Adrenal gland (tissue), 12 donors: Measurements from ENCODE around the gene ADD1. TPM values are rescaled to one million over a fixed set of nuclear protein-coding genes. Genes with fewer than 3 reads are reported as not detected.

Experiments used
- DNase-seq, 7 donors: peaks; one replicate each; pipeline ENCODE4 v3.0.0-alpha.2; 2019 to 2020
- H3K27ac ChIP-seq, 5 donors: fragments of 200-600 bp; sonication (generic) in 4 of 5; 1 replicate in 3 of 5; 2 replicates in 2 of 5; pipeline versions ENCODE4 v1.5.1 to v1.8.0; 2016 to 2020; ENCODE audit warnings: mild to moderate bottlenecking in 1 of 5
- H3K27me3 ChIP-seq: fragments of 200-600 bp; 2 replicates; pipeline ENCODE4 v1.8.0; 2021
- H3K36me3 ChIP-seq, 2 donors: fragments of 200-600 bp; replicated peaks in 1 of 2; 1 replicate in 1 of 2; 2 replicates in 1 of 2; pipeline versions ENCODE4 v1.5.1 to v1.8.0; 2018 to 2022
- H3K4me1 ChIP-seq, 2 donors: fragments of 200-600 bp; replicated peaks in 1 of 2; 1 replicate in 1 of 2; 2 replicates in 1 of 2; pipeline versions ENCODE4 v1.5.1 to v1.8.0; 2018 to 2021
- H3K4me3 ChIP-seq, 4 donors: fragments of 200-600 bp; sonication (generic) in 3 of 4; one replicate each; pipeline ENCODE4 v1.5.1; 2016 to 2018
- H3K9me3 ChIP-seq, 3 donors: fragments of 200-600 bp; sonication (generic) in 1 of 3; replicated peaks in 1 of 3; 1 replicate in 2 of 3; 2 replicates in 1 of 3; pipeline versions ENCODE4 v1.5.1 to v1.8.0; 2016 to 2021
- POLR2A ChIP-seq, 2 donors: fragments of 450-650 bp; IDR thresholded peaks; one replicate each; pipeline ENCODE4 v1.6.1; 2017; ENCODE audit warnings: antibody characterized with exemption in 2 of 2, mild to moderate bottlenecking in 2 of 2, moderate library complexity in 1 of 2
- WGBS, 4 donors: extraction: QIAGEN DNeasy Blood & Tissue Kit in 2 of 4; methylation state at CpG; one replicate each; pipeline versions ENCODE4 v1.1.5 to v1.1.7; 2013 to 2017; 5-methylcytosine and 5-hydroxymethylcytosine counted together
- intact Hi-C, 2 donors: fragments of 100-400 bp; cut with DNase I; formaldehyde crosslinking; loops; one replicate each; pipeline versions ENCODE4 v1.14.1 to v1.15.0; 2022 to 2023
- polyA plus RNA-seq, 3 donors: library from polyadenylated mRNA; stranded (reverse); fragments of 200-250 nt in 2 of 3; fragments of 350-450 nt in 1 of 3; fragmentation: Illumina TruSeq in 1 of 3; extraction: RNeasy Lipid Tissue Mini Kit (QIAGEN cat#74804) in 1 of 3; gene quantifications; one replicate each; pipeline ENCODE4 v1.2.3, GENCODE V29; 2013 to 2014
- total RNA-seq, 9 donors: library from RNA; depleted of rRNA in 4 of 9; stranded (reverse); fragments of >200 nt in 4 of 9; fragments of 120-200 nt in 1 of 9; fragmentation: NEBNext Ultra II Directional in 1 of 9; extraction: Animal tissue kit (Norgen Biotek cat#: 25700) in 1 of 9; gene quantifications; one replicate each; pipeline versions ENCODE4 v1.1.0 to v1.2.4, GENCODE V29; 2013 to 2023
- TF ChIP-seq, protein P1 (sequence below), 6 experiments: fragments of 450-650 bp in 4 of 6; fragments of 200-600 bp in 2 of 6; sonication (generic) in 1 of 6; IDR thresholded peaks; 1 replicate in 5 of 6; 2 replicates in 1 of 6; pipeline versions ENCODE4 v1.5.1 to v1.8.0; 2016 to 2021; ENCODE audit warnings: antibody characterized with exemption in 6 of 6, mild to moderate bottlenecking in 2 of 6, moderate library complexity in 1 of 6
- donor health status: healthy with polysubstance abuse.
- donor health status: Bipolar disorder and iron deficiency.
- donor health status: DM: yes; HTN: yes; CAD: no.
- donor health status: DM: no; HTN: no; CAD: no.
- donor health status: DM: no; HTN: no; CAD: no.
- donor health status: DM: yes; HTN: yes; CAD: no.

The ADD1 gene
- total and polyA plus RNA-seq, 12 donors: 134 to 468 (median 241) TPM

DNA sequence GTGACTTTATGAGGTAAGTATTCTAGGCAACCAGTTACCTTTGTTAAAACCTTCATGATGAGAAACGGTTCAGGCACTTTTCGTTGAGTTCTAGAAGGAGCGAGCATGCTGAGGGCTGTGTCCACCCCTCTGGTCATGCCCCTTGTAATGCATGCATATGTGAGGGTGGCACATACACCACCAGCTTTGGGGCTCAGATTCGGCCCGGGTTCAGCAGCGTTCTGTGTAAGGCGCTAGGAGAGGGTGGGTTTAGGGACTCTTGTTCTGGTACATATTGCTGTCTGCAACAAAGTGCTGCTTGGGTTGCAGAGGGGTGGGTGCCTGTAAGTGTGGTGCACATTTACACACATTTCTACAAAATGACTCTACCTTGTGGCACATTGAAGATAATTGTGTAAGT lies 65.0 kb downstream of the ADD1 start:
- Histone ChIP-seq H3K36me3 (peaks cover 0 to 86% of the 10 kb centered on the region in 2 donors), H3K4me3 (no peak overlapping the region), H3K27me3 (no peaks in the 10 kb centered on the region), H3K9me3 (no peaks in the 10 kb centered on the region), H3K27ac (no peak overlapping the region), H3K4me1 (no peaks in the 10 kb centered on the region)
- TF ChIP-seq, protein P1, sequence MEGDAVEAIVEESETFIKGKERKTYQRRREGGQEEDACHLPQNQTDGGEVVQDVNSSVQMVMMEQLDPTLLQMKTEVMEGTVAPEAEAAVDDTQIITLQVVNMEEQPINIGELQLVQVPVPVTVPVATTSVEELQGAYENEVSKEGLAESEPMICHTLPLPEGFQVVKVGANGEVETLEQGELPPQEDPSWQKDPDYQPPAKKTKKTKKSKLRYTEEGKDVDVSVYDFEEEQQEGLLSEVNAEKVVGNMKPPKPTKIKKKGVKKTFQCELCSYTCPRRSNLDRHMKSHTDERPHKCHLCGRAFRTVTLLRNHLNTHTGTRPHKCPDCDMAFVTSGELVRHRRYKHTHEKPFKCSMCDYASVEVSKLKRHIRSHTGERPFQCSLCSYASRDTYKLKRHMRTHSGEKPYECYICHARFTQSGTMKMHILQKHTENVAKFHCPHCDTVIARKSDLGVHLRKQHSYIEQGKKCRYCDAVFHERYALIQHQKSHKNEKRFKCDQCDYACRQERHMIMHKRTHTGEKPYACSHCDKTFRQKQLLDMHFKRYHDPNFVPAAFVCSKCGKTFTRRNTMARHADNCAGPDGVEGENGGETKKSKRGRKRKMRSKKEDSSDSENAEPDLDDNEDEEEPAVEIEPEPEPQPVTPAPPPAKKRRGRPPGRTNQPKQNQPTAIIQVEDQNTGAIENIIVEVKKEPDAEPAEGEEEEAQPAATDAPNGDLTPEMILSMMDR (IDR thresholded peaks at IDR 0.05): no peak
- no peak for TF ChIP-seq POLR2A (IDR thresholded peaks at IDR 0.05)
- DNase-seq: no peak
- WGBS, 4 donors: 86 to 100% (median 94%) methylated on average over 4 to 7 of the region's 7 CpGs
- intact Hi-C loops: no loop called here

DNA sequence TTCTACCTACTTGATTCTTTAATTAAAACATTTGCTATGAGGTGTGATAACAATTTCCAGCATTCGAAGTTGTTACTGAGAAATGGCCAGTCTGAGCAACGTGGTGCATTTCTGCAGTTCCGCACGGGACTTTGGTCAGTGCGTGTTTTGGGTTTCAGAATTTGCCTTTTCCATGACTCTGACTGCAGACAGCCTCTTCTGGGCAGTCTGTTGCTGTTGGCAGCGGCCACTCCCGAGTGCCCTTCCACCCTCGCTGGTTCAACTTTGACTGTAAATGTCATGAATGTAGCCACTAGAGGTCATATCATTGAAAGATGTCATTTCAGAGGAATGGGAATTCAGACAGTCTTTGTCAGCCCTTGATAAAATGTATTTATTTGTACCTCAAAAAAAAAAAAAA lies 65.9 kb downstream of the ADD1 start:
- no peaks in the 10 kb centered on the region for H3K9me3 ChIP-seq
- DNase-seq: peak in 2 of 7 donors; percentile 19 to 38
- 59 to 75% (median 66%) methylated on average over 8 of the region's 8 CpGs for WGBS, 4 donors
- no peaks in the 10 kb centered on the region for H3K4me1 ChIP-seq
- TF ChIP-seq, protein P1 (IDR thresholded peaks at IDR 0.05): no peak
- TF ChIP-seq POLR2A (IDR thresholded peaks at IDR 0.05): no peak
- peaks cover 0 to 87% of the 10 kb centered on the region in 2 donors for H3K36me3 ChIP-seq
- no peak overlapping the region for H3K4me3 ChIP-seq
- H3K27me3 ChIP-seq: no peaks in the 10 kb centered on the region
- H3K27ac ChIP-seq: no peak overlapping the region
- intact Hi-C loops: no loop called here

DNA sequence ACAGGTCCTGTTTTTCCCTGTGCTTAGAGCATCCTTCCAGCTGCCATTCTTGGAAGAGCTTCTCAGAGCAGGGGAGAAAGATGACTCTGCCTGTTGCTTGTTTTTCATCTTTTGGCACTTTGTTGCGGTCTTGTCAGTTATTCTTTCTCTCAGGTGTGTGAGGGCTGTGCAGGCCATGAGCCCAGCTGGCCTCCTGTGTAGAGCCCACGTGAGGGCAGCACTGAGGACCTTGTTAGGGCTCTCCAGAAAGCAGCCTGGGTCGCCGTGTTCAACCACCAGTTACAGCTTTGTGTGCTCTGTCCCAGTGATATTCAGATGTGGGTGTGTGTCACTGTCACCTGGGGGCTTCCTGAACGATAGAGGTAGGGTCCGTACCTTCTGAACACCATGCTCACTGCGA lies 66.8 kb downstream of the ADD1 start:
- H3K4me3 ChIP-seq: no peak overlapping the region
- TF ChIP-seq, protein P1 (IDR thresholded peaks at IDR 0.05): no peak
- TF ChIP-seq POLR2A (IDR thresholded peaks at IDR 0.05): no peak
- DNase-seq: peak in 1 of 7 donors; percentile 45
- peaks cover 0 to 87% of the 10 kb centered on the region in 2 donors for H3K36me3 ChIP-seq
- WGBS, 4 donors: 85 to 86% (median 86%) methylated on average over 7 of the region's 7 CpGs
- intact Hi-C loops: no loop called here
- no peaks in the 10 kb centered on the region for H3K9me3 ChIP-seq
- H3K27me3 ChIP-seq: no peaks in the 10 kb centered on the region
- no peak overlapping the region for H3K27ac ChIP-seq
- no peaks in the 10 kb centered on the region for H3K4me1 ChIP-seq

DNA sequence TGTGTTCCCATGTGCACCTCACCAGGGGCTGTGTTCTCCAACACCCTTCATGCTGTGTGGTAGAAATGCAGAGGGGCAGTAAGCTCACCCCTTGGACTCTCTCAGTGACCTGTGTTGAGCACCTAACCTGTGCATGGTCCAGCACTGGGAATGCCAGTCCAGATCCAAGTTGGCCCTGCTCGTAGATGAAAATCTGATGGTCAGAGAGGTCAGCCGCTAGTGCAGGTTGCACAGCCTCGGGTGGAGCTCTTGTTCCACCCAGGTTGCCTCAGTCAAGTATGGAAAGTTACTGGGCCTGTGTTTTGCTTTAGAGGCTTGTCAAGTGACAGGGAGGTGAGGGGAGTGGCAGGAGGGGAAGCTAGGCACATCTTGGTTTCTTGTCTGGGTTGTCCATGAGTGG lies 68.2 kb downstream of the ADD1 start:
- peak in 1 of 7 donors; percentile 42 for DNase-seq
- no peak for TF ChIP-seq POLR2A (IDR thresholded peaks at IDR 0.05)
- TF ChIP-seq, protein P1 (IDR thresholded peaks at IDR 0.05): no peak
- intact Hi-C loops: no loop called here
- Histone ChIP-seq H3K4me3 (no peak overlapping the region), H3K4me1 (no peaks in the 10 kb centered on the region), H3K9me3 (no peaks in the 10 kb centered on the region), H3K27ac (no peak overlapping the region), H3K36me3 (peaks cover 0 to 87% of the 10 kb centered on the region in 2 donors), H3K27me3 (no peaks in the 10 kb centered on the region)
- WGBS, 4 donors: 80 to 91% (median 89%) methylated on average over 2 to 3 of the region's 3 CpGs; no CpG with 5 or more reads in 1 of the 4 donors
